Esophagus muscularis mucosa (tissue), 4 donors: ENCODE data around the gene GPM6B. TPM values are rescaled to one million over a fixed set of nuclear protein-coding genes. Genes with fewer than 3 reads are reported as not detected.

ENCODE experiments used
- DNase-seq: peaks from one replicate; pipeline ENCODE4 v3.0.0-alpha.2; 2017; ENCODE audit errors: extremely low spot score
- H3K27ac ChIP-seq, 4 donors: fragments of 200-600 bp; sonication (generic); replicated peaks in 1 of 4; 1 replicate in 3 of 4; 2 replicates in 1 of 4; pipeline ENCODE4 v1.5.1; 2016 to 2019; ENCODE audit warnings: mild to moderate bottlenecking in 1 of 4
- H3K27me3 ChIP-seq, 4 donors: fragments of 200-600 bp; sonication (generic); one replicate each; pipeline versions ENCODE4 v1.5.1 to v1.6.0; 2016 to 2019
- H3K36me3 ChIP-seq, 4 donors: fragments of 200-600 bp; sonication (generic); one replicate each; pipeline ENCODE4 v1.5.1; 2016 to 2019
- H3K4me1 ChIP-seq, 4 donors: fragments of 200-600 bp; sonication (generic); one replicate each; pipeline ENCODE4 v1.5.1; 2016 to 2019
- H3K4me3 ChIP-seq, 4 donors: fragments of 200-600 bp; sonication (generic); 1 replicate in 2 of 4; 2 replicates in 2 of 4; pipeline ENCODE4 v1.5.1; 2016 to 2019; ENCODE audit warnings: mild to moderate bottlenecking in 4 of 4, moderate library complexity in 1 of 4
- H3K9me3 ChIP-seq, 4 donors: fragments of 200-600 bp; sonication (generic); 1 replicate in 3 of 4; 2 replicates in 1 of 4; pipeline ENCODE4 v1.5.1; 2016 to 2019
- EP300 ChIP-seq: sonication (generic); formaldehyde crosslinking; IDR thresholded peaks from one replicate; pipeline ENCODE4 v1.6.1; 2017; ENCODE audit warnings: antibody characterized with exemption
- POLR2A ChIP-seq: fragments of 450-650 bp; IDR thresholded peaks from one replicate; pipeline ENCODE4 v1.6.1; 2017; ENCODE audit warnings: antibody characterized with exemption, moderate library complexity, mild to moderate bottlenecking, low read depth
- POLR2AphosphoS5 ChIP-seq, 2 donors: sonication (generic); formaldehyde crosslinking; IDR thresholded peaks; one replicate each; pipeline ENCODE4 v1.6.1; 2017; ENCODE audit warnings: antibody characterized with exemption in 2 of 2
- WGBS: methylation state at CpG from one replicate; pipeline ENCODE4 v1.1.5; 2018; 5-methylcytosine and 5-hydroxymethylcytosine counted together
- intact Hi-C: fragments of 100-400 bp; cut with DNase I; formaldehyde crosslinking; loops from one replicate; pipeline ENCODE4 v1.15.1; 2023
- total RNA-seq, 4 donors: library from RNA; depleted of rRNA; stranded (reverse); fragments of >200 nt; gene quantifications; one replicate each; pipeline versions ENCODE4 v1.1.0 to v1.2.1, GENCODE V29; 2016
- TF ChIP-seq, protein P1 (sequence below), 3 experiments: fragments of 200-600 bp in 2 of 3; fragments of 450-650 bp in 1 of 3; sonication (generic) in 2 of 3; IDR thresholded peaks; one replicate each; pipeline ENCODE4 v1.5.1; 2017 to 2019; ENCODE audit warnings: antibody characterized with exemption in 3 of 3, mild to moderate bottlenecking in 2 of 3, moderate library complexity in 1 of 3

The GPM6B gene
- total RNA-seq, 4 donors from 2014 or later: 33.2 to 57.2 (median 45.2) TPM

GRCh38 chrX:13798184-13798583, 18.7 kb downstream of the GPM6B start:
- no peak for DNase-seq
- no peaks in the 10 kb centered on the region for H3K36me3 ChIP-seq
- 91% methylated on average over 4 of the region's 4 CpGs for WGBS
- peaks cover 0 to 5% (median 0%) of the 10 kb centered on the region in 4 donors for H3K4me1 ChIP-seq
- no peaks in the 10 kb centered on the region for H3K9me3 ChIP-seq
- intact Hi-C loops: no loop called here
- no peaks in the 10 kb centered on the region for H3K27me3 ChIP-seq
- H3K4me3 ChIP-seq: no peak overlapping the region
- no peak overlapping the region for H3K27ac ChIP-seq
- TF ChIP-seq POLR2AphosphoS5 (IDR thresholded peaks at IDR 0.05): no peak
- no peak for TF ChIP-seq POLR2A
- TF ChIP-seq, protein P1, sequence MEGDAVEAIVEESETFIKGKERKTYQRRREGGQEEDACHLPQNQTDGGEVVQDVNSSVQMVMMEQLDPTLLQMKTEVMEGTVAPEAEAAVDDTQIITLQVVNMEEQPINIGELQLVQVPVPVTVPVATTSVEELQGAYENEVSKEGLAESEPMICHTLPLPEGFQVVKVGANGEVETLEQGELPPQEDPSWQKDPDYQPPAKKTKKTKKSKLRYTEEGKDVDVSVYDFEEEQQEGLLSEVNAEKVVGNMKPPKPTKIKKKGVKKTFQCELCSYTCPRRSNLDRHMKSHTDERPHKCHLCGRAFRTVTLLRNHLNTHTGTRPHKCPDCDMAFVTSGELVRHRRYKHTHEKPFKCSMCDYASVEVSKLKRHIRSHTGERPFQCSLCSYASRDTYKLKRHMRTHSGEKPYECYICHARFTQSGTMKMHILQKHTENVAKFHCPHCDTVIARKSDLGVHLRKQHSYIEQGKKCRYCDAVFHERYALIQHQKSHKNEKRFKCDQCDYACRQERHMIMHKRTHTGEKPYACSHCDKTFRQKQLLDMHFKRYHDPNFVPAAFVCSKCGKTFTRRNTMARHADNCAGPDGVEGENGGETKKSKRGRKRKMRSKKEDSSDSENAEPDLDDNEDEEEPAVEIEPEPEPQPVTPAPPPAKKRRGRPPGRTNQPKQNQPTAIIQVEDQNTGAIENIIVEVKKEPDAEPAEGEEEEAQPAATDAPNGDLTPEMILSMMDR (IDR thresholded peaks at IDR 0.05): no peak
- TF ChIP-seq EP300: no peak

DNA sequence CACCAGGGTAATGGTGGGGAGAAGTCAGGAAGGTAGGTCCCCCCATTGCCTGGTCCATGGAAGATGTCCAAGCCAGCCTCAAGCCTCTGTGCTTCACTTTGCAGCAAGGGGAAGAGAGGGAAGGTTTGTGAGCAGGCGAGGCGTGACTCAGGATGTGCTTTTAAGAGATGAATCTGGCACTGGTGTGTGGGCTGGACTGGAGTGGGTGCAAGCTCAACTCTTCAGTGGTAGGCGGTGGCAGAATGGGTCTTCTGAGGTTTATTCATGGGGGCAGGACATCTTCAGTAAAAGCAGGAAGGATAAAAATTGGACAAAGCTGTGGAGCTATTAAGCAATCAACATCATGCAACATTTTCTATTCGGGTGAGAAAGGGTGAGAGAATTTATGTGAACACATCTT, 19.4 kb downstream of the GPM6B start:
- peaks cover 0 to 5% (median under 1%) of the 10 kb centered on the region in 4 donors for H3K4me1 ChIP-seq
- no peaks in the 10 kb centered on the region for H3K9me3 ChIP-seq
- H3K4me3 ChIP-seq: no peak overlapping the region
- intact Hi-C loops: no loop called here
- 98% methylated on average over 4 of the region's 4 CpGs for WGBS
- no peak for DNase-seq
- no peaks in the 10 kb centered on the region for H3K36me3 ChIP-seq
- TF ChIP-seq, protein P1 (IDR thresholded peaks at IDR 0.05): no peak
- no peak for TF ChIP-seq POLR2AphosphoS5 (IDR thresholded peaks at IDR 0.05)
- TF ChIP-seq EP300: no peak
- no peak for TF ChIP-seq POLR2A
- H3K27ac ChIP-seq: no peak overlapping the region
- no peaks in the 10 kb centered on the region for H3K27me3 ChIP-seq

- TF ChIP-seq POLR2A (no peak), EP300 (no peak), POLR2AphosphoS5 (IDR thresholded peaks at IDR 0.05) (no peak)
- TF ChIP-seq, protein P1 (IDR thresholded peaks at IDR 0.05): no peak
- WGBS: 80% methylated on average over 10 of the region's 10 CpGs
Measured at GRCh38 chrX:13794417-13794816, 22.5 kb downstream of the GPM6B start.

GRCh38 chrX:13793897-13794296, 23.0 kb downstream of the GPM6B start:
- H3K9me3 ChIP-seq: no peaks in the 10 kb centered on the region
- TF ChIP-seq POLR2A: no peak
- TF ChIP-seq EP300: no peak
- TF ChIP-seq, protein P1 (IDR thresholded peaks at IDR 0.05): no peak
- no peak for TF ChIP-seq POLR2AphosphoS5 (IDR thresholded peaks at IDR 0.05)
- no peaks in the 10 kb centered on the region for H3K27me3 ChIP-seq
- intact Hi-C loops: no loop called here
- 73% methylated on average over 2 of the region's 2 CpGs for WGBS
- H3K4me3 ChIP-seq: no peak overlapping the region
- no peaks in the 10 kb centered on the region for H3K36me3 ChIP-seq
- H3K4me1 ChIP-seq: peaks cover 0 to 29% (median 19%) of the 10 kb centered on the region in 4 donors
- H3K27ac ChIP-seq: no peak overlapping the region
- DNase-seq: no peak

More at GRCh38 chrX:13794417-13794816, 22.5 kb downstream of the GPM6B start:
- DNase-seq: no peak
- Histone ChIP-seq H3K36me3 (no peaks in the 10 kb centered on the region), H3K4me1 (peaks cover 0 to 29% (median 19%) of the 10 kb centered on the region in 4 donors), H3K27me3 (no peaks in the 10 kb centered on the region), H3K27ac (no peak overlapping the region), H3K9me3 (no peaks in the 10 kb centered on the region), H3K4me3 (no peak overlapping the region)
- intact Hi-C loops: no loop called here

- Histone ChIP-seq H3K27me3 (peaks cover 0 to 1% (median 0%) of the 10 kb centered on the region in 4 donors), H3K36me3 (no peaks in the 10 kb centered on the region), H3K27ac (peak overlapping the region; percentile 69 to 81 (median 76)), H3K4me3 (no peak overlapping the region), H3K4me1 (peaks cover 0 to 29% (median 19%) of the 10 kb centered on the region in 4 donors), H3K9me3 (no peaks in the 10 kb centered on the region)
- intact Hi-C loops: no loop called here
- TF ChIP-seq POLR2AphosphoS5 (IDR thresholded peaks at IDR 0.05): peak; percentile 16 to 57
- TF ChIP-seq, protein P1 (IDR thresholded peaks at IDR 0.05): no peak
- DNase-seq: no peak
- WGBS: 27% methylated on average over 2 of the region's 2 CpGs
Measured at GRCh38 chrX:13791559-13791958, 25.3 kb downstream of the GPM6B start.
